ENCODE results near the gene SETMAR.
"Not testable (repeated sequence)": the region's sequence is repeated elsewhere in the genome, so short reads cannot be mapped to it uniquely, and the experiment has no call there.

SETMAR gene

GRCh38 chr3:4302747-4303146 lies 422 bp upstream of the SETMAR start:
- no peak overlapping the region for H3K9ac ChIP-seq
- peaks cover 2% of the 10 kb centered on the region for H3K79me2 ChIP-seq
- H3K4me2 ChIP-seq (ENCODE audit: low read length): peak overlapping the region; percentile 79
- H3K4me3 ChIP-seq (ENCODE audit: low read depth, low read length): peak overlapping the region; percentile 94
- peaks cover 5% of the 10 kb centered on the region for H3K4me1 ChIP-seq
- H2AFZ ChIP-seq: peak overlapping the region; percentile 97
- peak overlapping the region; percentile 81 for H3K27ac ChIP-seq
- no peaks in the 10 kb centered on the region for H3K27me3 ChIP-seq (ENCODE audit: control insufficient read depth, insufficient read depth, low read length)
- TF ChIP-seq CTCF (IDR thresholded peaks at IDR 0.05): no peak
- H3K9me3 ChIP-seq (ENCODE audit: control insufficient read depth, low read length): no peaks in the 10 kb centered on the region
- H3K36me3 ChIP-seq (ENCODE audit: control insufficient read depth, insufficient read depth, low read length): no peaks in the 10 kb centered on the region

GRCh38 chr3:4305210-4305609 lies 2.0 kb downstream of the SETMAR start:
- not testable (repeated sequence) for H2AFZ ChIP-seq; H3K9me3 ChIP-seq (ENCODE audit: control insufficient read depth, low read length); H3K27me3 ChIP-seq (ENCODE audit: control insufficient read depth, insufficient read depth, low read length); H3K4me3 ChIP-seq (ENCODE audit: low read depth, low read length); H3K27ac ChIP-seq; H3K79me2 ChIP-seq; H3K4me2 ChIP-seq (ENCODE audit: low read length); H3K9ac ChIP-seq; H3K4me1 ChIP-seq; H3K36me3 ChIP-seq (ENCODE audit: control insufficient read depth, insufficient read depth, low read length)

GRCh38 chr3:4306091-4306490 lies 2.9 kb downstream of the SETMAR start:
- Histone ChIP-seq H3K9ac (no peak overlapping the region), H2AFZ (no peak overlapping the region), H3K4me3 (ENCODE audit: low read depth, low read length) (no peak overlapping the region), H3K27ac (no peak overlapping the region), H3K79me2 (peaks cover 2% of the 10 kb centered on the region), H3K36me3 (ENCODE audit: control insufficient read depth, insufficient read depth, low read length) (no peaks in the 10 kb centered on the region), H3K4me2 (ENCODE audit: low read length) (no peak overlapping the region), H3K9me3 (ENCODE audit: control insufficient read depth, low read length) (no peaks in the 10 kb centered on the region), H3K27me3 (ENCODE audit: control insufficient read depth, insufficient read depth, low read length) (no peaks in the 10 kb centered on the region), H3K4me1 (peaks cover 5% of the 10 kb centered on the region)
- TF ChIP-seq CTCF (IDR thresholded peaks at IDR 0.05): no peak

GRCh38 chr3:4306860-4307259 lies 3.7 kb downstream of the SETMAR start:
- H3K27ac ChIP-seq: no peak overlapping the region

GRCh38 chr3:4309491-4310128 lies 6.4 kb downstream of the SETMAR start:
- Histone ChIP-seq H3K4me3 (ENCODE audit: low read depth, low read length) (no peak overlapping the region), H2AFZ (no peak overlapping the region), H3K27me3 (ENCODE audit: control insufficient read depth, insufficient read depth, low read length) (no peaks in the 10 kb centered on the region), H3K27ac (no peak overlapping the region), H3K9ac (no peak overlapping the region), H3K79me2 (no peaks in the 10 kb centered on the region), H3K9me3 (ENCODE audit: control insufficient read depth, low read length) (no peaks in the 10 kb centered on the region), H3K4me1 (no peaks in the 10 kb centered on the region), H3K4me2 (ENCODE audit: low read length) (no peak overlapping the region), H3K36me3 (ENCODE audit: control insufficient read depth, insufficient read depth, low read length) (no peaks in the 10 kb centered on the region)
- no peak for TF ChIP-seq CTCF (IDR thresholded peaks at IDR 0.05)

More at GRCh38 chr3:4306860-4307259, 3.7 kb downstream of the SETMAR start:
- Histone ChIP-seq H3K4me2 (ENCODE audit: low read length) (no peak overlapping the region), H3K4me3 (ENCODE audit: low read depth, low read length) (no peak overlapping the region), H3K9me3 (ENCODE audit: control insufficient read depth, low read length) (no peaks in the 10 kb centered on the region), H2AFZ (no peak overlapping the region), H3K79me2 (peaks cover 2% of the 10 kb centered on the region), H3K27me3 (ENCODE audit: control insufficient read depth, insufficient read depth, low read length) (no peaks in the 10 kb centered on the region), H3K4me1 (peaks cover 5% of the 10 kb centered on the region), H3K9ac (no peak overlapping the region), H3K36me3 (ENCODE audit: control insufficient read depth, insufficient read depth, low read length) (no peaks in the 10 kb centered on the region)
- TF ChIP-seq CTCF (IDR thresholded peaks at IDR 0.05): no peak
